Stimulated activated CD8-positive, alpha-beta memory T cell treated with anti-CD3 and anti-CD28 coated beads, Interleukin-15, amount 100 ng/mL, for 1 hour (primary cell): Measurements from ENCODE around the gene CASQ2.

Source experiments
- DNase-seq: peaks from one replicate; pipeline ENCODE4 v3.0.0-alpha.2; 2020; ENCODE audit warnings: low read depth

Gene CASQ2

DNA sequence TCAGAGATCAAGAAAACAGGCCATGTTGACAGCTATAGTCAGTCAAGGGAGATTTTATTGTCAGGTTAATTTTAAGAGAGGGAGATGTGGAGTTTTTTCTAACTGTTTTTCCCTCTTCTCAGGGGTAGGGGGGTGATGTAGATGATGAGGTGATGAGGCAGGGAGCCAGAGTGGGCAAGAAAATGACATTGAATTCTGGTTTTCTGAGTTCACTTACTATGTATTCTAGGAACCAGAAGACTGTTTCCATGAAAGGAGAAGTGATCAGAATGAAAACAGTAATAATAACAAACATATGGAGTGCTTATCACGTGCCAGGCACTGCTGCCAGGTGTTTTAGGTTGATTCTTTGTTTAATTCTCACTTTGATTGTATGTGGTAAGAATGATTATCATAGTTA, 40.2 kb downstream of the CASQ2 start:
- no peak for DNase-seq

DNA sequence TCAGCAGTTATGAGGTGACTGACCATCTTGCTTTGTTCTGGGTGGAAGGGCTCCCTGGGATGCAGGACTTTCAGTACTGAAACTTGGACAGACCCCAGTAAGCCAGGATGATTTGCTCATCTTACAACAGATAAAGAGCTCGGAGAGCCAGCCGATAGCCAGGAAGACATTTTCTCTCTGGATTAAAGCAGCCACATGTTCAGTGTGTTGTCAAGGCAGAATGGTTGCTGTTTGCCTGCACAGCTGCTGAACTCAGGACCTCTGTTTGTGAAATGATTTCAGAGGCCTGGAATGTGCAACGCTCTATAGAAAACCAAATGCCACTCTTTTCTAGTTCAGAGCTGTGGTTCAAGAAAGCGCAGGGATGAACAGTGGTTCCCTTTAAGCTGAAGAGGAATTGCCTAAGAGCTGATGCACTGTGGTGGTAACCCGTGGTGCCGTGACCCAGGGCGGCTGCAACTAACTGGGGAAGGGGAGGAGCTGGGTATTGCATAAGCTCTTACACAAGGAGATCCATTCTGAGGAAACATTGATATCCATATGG, 40.7 kb downstream of the CASQ2 start:
- no peak for DNase-seq

DNA sequence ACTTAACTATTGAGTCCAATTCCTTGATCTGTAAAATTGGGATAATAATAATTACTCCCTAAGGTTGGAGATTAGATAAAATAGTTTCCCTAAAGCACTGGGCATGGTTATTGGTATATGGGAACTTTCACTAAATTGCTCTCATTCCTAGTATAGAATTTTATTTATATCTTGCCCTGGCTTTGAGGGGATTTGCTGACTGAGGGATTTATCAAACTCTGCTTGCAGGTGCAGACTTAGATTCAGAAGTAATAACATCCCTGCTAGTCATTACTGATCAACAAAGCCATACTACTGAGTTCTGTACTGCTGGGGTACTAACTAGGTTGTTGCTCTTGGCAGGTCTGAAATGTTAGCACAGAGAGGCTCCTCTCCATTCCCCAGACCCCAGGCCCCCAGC, 41.9 kb downstream of the CASQ2 start:
- no peak for DNase-seq

DNA sequence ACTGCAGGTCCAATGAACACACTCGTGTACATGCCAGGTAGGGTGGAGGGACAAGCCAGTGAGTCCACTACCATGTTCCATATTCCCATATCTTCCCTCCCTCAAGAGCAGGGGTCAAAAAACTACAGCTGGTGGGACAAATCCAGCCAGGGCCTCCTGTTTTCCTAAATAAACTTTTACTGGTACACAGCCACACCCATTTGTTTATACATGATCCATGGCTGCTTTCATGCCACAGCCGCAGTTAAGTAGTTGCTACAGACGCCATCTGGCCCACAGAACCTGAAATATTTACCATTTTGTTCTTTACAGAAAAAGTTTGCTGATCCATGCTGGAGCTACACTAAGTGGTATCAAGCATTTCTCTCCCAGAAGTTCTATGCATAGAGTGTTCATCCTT, 42.4 kb downstream of the CASQ2 start:
- no peak for DNase-seq

DNA sequence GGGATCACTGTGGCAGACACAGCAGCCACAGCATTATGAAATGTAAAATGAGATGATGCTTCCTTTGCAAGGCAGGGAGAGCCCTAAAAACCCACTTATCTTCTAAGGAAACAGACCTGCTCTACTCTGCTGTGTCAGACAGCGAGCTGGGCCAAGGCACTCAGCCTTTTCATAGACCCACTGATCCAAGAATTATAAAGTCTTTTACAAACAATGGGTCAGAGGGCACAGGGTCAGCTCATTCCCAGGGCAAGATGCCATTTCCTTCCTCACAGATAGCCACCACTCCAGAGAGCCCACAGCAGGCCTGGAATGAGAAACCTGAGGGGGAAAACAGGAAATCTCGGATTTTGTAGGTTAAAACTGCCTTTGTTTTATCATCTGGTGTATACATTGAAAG, 42.9 kb downstream of the CASQ2 start:
- no peak for DNase-seq

DNA sequence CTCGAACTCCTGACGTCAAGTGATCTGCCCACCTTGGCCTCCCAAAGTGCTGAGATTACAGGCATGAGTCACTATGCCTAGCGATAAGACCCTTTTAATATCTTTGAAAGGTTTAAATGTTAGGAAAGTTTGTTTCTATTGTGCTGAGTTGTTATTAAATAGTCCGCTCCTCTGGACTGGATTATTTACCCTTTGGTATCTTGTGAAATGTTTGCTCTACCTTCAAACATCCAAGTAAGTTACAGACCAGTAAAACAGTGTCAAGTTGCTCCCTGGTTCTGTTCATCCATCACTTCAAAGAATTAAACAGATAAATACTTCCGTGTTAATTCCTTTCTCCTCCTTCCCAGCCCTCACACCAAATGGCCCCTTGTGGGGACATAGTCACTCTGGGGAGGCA, 44.8 kb downstream of the CASQ2 start:
- no peak for DNase-seq

DNA sequence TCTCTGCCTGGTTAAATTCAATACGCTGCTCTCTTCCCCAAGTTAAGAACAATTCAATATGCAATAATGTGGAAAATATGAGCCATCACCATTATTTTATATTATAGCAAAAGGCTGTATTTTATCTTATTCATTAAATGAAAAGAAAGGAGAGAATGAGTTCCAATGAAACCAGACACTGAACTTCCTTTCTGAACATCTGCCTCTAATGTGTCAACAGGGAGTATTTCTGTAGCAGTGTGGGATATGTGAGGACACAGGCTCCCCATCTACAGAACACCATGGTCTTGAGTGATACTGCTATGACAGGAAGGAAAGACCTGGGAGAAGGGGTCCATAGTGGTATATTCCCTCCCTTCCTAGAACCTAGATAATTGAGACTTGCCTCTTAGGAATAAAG, 46.3 kb downstream of the CASQ2 start:
- no peak for DNase-seq

DNA sequence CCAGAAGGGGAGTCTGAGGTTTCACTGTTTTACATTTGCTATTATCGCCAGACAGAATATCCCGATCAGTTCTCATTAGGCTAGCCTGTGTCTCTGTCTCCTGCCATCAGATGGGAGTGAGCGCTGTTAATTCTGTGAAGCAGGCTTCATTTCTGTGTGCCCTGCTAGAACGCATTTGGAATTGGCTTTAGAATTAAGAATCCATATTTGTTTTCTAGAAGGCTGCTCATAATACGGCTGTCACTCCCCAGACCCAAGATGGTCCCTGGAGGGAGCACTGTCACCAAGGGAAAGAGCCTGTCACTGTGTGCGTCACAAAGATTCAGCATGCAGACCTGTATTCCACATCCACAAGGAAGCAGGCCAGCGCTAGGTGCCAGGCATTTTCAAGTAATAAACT, 49.2 kb downstream of the CASQ2 start:
- DNase-seq, result no peak

DNA sequence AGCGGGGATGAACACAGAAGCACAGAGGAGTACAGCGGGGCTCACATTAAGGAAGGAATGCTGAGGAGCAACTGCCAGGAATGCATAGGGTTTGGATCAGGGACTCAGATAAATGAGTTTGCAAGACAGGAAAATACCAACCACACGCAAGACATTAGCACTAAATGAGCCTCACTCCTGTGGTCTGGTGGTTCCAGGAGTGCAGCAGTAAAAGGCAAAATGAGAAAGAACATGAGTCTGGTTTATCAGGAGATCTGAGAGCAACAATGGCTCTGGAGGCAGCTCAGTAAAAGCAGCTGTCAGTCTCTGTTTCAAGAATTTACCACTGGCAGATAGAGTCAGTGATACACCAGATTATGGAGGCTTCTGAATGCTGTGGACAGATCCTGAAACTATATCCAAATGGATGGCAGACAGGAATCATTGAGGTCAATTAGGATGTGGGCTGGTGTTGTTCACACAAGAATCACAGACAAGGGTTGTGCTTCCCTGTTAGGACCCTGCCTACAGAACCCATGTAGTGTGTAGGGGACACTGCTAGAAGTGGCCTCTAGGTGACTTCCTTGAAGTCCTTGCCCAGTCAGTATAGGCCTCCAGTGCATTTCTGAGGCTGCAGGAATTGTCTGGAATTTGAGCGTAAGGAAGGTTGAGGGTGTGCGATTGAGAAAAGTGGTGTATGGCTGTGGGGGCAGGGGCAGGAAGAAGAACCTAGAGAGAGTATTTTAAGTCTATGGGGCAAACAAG, 50.3 kb downstream of the CASQ2 start:
- DNase-seq, result no peak

DNA sequence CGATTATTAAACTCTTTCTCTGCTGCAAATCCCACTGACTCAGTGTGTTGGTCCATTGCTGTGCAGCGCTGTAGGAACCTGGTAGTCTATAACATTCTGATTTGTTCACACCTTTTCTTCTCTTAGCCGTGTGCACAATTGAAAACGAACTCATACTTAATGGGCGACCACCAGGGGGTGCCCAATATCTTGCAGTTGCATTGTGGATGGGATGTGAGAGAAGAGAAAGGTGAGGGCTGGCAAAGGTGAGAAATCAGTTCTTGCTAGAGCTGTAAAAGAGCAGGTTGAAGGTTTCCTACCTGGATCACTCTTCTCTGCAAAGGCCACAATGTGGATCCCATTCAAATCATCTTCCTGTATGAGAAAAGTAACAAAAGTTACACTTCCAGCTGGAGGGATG, 51.0 kb downstream of the CASQ2 start:
- DNase-seq, result no peak

DNA sequence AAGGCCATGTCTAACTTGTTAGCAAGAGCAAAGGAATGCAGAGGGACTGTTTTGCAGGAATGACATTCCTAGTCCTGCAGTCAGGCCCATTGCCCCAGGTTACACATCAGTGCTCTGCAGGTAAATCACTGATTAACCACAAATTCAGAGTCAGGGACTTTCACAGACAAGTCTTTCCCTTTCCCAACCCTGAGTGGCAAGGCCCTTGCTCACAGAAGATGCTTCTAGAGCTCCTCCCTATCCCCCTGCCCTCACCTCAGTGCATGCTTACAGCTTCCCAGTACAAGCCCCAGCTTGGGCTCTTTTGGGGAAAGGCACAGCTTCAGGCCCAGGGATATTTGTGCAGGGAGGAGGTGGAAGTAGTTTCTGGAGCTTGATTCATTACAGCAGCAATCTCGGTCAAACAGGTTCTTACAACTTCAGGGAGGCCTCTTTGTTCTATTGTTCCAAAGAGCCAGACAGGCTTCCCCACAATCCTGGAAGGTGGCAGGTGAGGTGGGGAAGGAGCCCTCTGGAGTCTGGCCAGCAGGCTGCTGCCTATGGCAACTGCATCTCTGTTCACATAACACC, 53.9 kb downstream of the CASQ2 start:
- no peak for DNase-seq

DNA sequence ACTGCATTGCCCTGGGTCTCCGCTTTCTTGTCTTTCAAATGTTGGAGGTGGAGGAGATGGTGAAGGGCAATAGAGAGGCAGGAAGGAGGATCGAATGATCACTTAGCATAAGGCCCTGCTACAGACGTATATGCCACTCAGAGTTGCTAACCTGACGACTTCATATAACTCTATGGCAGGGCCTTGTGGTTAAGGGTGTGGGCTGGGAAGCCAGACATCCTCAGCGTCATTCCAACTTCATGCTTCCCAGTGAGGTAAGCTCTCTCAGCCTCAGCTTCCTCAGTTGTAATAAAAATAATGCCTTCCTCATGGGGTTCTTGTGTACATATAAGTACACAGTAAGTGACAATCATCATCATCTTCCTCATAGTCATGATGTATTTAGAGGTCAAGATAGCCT, 54.6 kb downstream of the CASQ2 start:
- no peak for DNase-seq

DNA sequence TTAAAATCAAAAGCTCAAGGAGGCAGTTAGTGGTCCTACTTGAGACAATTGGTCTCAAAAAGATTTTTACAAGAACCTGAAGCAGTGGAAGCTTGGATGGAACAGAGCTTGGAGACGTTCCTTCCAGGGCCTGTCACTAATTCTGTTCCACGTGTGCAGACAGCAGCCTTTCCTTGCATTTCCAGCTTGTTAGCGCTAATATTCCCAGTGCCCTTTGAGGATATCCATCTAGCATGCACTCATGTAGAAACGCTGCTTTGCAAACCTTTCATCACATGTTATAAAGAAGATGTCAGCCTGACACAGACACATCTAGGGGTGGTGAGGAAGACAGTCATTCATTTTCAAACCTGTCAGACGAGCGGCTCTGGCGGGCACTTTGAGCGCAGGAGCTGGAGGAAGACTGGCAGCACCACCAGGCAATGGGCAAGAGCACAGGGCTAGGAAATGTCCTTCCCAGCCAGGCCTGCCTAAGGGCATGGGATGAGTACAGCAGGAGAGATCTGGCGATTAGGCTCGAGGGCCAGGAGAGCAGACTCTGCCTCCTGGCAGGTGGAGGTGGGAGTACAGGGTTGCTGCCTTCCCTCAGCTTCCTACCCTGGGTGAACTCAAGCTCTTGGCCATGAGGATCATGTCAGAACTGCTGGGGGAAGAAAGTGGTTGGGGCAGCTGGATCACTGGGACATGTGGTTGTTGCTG, 55.5 kb downstream of the CASQ2 start:
- no peak for DNase-seq

DNA sequence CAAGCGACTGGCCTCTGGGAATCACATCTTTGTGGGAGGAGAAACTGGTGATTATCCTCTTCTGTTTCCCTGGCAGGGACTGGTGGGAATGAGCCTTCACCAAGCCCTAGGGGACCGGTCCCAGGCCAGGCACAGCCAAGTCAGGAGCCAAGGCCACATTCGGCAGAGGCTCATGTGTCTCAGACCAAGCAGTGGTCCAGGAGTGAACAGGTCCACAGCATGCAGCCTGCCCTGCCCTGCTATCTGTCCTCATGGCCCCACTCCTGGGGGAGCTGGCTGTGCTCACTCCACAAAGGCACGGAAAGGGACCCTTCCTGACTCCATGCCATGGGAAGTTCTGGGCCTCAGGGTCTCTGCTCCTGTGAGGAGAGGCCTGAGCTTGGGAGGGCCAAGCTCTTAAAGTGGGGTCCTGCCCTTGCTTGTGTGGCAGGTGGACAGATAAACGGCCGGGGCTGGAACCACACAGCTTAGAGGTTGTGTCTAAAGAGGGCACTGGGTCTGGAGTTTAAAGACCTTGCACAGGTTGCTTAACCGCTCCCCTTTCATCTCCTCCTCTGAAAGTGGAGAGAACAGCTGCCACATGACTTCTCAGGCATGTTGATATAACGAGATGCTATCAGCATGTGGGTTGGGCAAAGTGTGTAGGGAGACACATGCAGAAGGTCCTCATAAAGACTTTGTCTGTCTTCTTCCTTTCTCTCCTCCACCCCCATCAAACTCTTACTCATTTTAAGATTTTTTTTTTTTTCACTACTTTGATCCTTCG, 57.5 kb downstream of the CASQ2 start:
- DNase-seq, result no peak

DNA sequence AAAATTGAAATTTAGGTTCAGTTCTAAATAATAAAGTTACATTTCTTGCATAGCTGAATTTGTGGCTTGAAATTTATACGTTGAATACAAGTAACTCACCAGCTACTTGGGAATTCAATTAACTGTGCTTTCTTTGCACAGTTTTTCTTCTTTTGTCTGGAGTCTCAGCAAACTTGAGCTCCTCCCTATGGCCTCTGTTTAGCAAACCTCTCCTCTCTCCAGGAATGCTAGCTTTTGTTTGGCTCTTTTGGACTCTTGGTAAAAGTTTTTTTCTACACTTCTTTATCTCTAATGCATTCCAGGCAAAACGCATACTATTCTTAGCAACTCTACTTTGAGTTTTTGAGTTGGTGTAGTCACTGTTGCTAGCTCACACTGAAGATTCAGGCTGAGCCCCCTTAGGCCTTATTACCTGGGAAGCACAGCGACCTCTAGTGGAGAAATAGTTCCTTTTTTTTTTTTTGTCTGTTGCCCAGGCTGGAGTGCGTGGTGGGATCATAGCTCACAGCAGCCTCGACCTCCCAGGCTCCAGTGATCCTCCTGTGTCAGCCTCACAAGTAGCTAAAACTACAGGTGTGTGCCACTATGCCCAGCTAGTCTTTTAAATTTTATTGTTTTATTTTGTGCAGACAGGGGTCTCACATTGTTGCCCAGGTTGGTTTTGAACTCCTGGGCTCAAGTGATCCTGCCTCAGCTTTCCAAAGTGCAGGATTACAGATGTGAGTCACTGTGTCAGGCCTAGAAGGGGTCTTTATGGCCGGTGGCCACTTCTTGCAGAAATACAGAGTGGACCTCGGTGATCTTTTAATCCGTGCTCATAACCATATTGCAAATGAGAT, 61.7 kb downstream of the CASQ2 start:
- no peak for DNase-seq

DNA sequence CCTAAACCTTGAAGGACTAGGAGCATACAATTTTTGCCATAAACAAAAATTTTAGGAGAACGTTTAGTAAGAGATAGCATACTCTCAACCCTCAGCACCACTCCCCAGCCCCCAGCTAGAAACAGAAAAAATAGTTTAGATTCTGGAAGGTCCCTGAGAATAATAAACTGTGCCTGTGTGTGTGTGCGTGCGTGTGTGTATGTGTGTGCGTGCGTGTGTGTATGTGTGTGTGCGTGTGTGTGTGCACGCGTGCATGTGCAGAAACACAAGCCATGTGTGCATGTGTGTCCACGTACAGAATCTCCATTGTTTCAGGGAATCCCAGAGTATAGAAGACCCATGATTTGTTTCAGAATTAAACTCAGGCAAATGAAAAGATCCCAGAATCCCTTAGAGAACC, 62.6 kb downstream of the CASQ2 start:
- DNase-seq, result no peak

DNA sequence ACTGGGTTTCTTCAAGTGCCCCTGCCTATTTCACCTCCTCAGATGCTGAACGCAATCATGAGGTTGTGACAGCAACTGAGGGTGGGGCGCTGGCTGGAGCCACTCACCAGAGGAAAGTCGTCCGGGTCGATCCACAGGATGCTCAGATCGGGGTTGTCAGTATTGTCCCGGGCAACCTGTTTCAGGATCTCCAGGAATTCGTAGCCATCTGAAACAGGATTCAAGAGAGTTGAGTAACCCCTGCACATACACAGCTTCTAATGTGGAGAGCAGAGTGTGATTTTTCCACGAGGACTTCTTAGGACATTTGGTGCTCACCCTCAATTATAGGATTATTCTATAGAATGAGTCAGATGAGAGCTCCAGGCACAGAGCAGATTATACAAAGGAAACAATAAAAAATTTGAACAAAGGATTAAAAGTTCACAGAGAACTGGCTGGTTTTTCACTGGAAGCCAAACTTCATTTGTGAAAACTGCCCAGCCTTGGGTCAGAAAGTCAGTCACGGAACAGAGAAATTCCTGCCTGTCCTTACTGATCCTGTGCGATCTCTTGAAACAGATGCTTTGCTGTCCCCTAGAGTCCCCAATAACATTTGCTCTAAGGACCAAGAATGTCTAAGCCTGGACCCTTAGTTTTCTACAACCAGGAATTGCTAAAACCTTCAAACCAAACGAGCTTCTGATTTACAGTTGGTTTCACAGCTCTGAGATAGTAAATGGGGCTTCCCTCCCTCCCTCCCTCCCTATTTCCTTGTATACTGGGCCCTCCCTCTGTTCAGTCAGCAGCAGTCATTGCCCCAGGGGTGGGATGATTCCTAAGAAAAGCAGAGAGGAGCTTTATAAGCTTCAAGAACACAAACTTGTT, 63.2 kb downstream of the CASQ2 start:
- DNase-seq, result no peak

DNA sequence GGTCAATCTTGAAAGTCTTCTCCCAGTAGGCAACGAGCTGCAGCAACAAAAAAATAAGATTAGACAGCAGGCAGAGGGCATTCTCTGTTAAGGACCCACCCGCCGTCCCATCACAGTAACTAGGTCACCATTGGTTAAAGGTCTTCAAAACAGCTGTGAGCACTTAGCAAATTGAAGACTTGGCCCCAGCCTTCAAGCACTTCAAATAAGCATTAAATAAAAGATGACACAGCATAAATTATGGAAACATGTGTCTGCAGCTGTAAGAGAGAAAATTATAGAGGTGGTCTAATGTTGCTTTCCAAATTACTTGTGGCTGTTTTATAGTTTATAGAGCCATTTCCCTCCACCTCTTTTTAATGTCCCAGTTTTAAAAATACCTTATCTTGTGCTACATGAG, 65.6 kb downstream of the CASQ2 start:
- no peak for DNase-seq

DNA sequence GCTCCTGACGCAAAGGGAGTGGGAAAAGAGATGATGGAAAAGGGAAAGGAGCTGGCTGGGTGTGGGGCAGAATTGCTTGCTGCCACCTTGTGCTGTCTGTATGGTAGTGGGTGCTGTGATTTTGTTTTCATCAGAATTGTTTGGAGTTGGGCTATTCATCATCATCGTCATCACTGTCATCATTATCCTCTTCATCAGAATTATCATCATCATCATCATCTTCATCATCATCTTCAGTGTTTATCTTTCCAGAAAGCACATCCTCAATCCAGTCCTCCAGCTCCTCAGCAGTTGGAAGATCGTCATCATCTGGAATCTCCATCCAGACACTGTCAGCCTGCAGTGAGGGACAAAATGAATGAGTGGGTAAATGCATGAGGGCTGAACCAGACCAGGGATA, 67.4 kb downstream of the CASQ2 start:
- no peak for DNase-seq

DNA sequence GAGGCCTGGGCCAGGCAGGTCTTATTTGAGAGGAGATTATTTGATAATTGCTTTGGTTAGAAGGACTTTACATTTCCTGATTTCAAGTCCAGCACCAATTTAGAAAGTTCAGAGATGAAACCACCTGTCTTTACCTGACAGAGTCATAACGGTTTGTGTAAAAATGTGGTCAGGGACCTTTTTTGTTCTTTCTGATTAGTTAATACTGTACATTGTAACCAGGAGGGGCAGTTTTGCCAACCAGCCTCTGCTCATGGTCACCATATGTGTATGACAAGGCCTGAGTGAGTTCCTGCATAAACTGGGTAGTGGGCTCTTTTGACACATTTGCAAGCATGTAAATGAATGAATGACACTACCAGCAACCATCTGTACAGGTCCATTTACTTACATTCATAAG, 70.9 kb downstream of the CASQ2 start:
- no peak for DNase-seq

DNA sequence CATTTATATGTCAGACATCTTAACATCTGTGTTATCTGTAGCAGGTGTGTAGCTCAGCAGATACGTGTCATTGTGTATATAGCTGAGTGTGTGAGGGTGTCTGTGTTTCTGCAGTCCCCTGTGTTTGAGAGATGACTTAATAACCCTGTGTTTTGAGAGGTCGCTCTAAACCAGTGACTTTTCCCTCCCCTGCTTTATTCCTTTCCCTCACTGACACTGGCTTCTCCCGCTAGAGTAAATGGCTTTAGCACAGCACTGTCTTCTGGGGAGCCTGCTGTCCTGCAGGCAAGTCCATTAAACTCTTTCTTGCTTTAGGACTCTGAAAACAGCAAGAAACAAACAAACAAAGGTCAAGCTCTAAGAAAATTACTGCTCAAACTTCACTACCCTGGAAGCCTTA, 73.7 kb downstream of the CASQ2 start:
- no peak for DNase-seq
